Activated CD4-positive, alpha-beta T cell treated with anti-CD3 and anti-CD28 coated beads, Interleukin-2, amount 10 ng/mL, durations not matched to agents 7 days and 5 days (primary cell): ENCODE results near the gene ICOSLG. TPM values are rescaled to one million over a fixed set of nuclear protein-coding genes. Genes with fewer than 3 reads are reported as not detected.
"Not testable (repeated sequence)": the region's sequence is repeated elsewhere in the genome, so short reads cannot be mapped to it uniquely, and the experiment has no call there.

Experiments
- CTCF ChIA-PET: fragments of 350-600 bp; sonication (Branson Sonifier 250); formaldehyde crosslinking; loops from one replicate; lab custom pipeline; 2021; ENCODE audit warnings: antibody characterized with exemption; lab: Charles Lee
- POLR2A ChIA-PET: fragments of 350-600 bp; sonication (Branson Sonifier 250); formaldehyde crosslinking; loops from one replicate; lab custom pipeline; 2021; ENCODE audit warnings: antibody characterized with exemption; lab: Charles Lee
- DNase-seq: peaks from one replicate; pipeline ENCODE4 v3.0.0-alpha.2; 2020
- H3K27ac Mint-ChIP-seq: one replicate; pipeline ENCODE4 v1.8.0; 2021; ENCODE audit warnings: mild to moderate bottlenecking, moderate library complexity, mixed read lengths
- H3K27me3 Mint-ChIP-seq: one replicate; pipeline ENCODE4 v1.8.0; 2021; ENCODE audit warnings: mixed read lengths
- H3K36me3 Mint-ChIP-seq: one replicate; pipeline ENCODE4 v1.8.0; 2021; ENCODE audit warnings: low read depth, mixed read lengths
- H3K4me1 Mint-ChIP-seq: one replicate; pipeline ENCODE4 v1.8.0; 2021; ENCODE audit warnings: mixed read lengths
- H3K4me3 Mint-ChIP-seq: one replicate; pipeline ENCODE4 v1.8.0; 2021; ENCODE audit warnings: mild to moderate bottlenecking, moderate library complexity, mixed read lengths
- H3K9me3 Mint-ChIP-seq: one replicate; pipeline ENCODE4 v1.8.0; 2021; ENCODE audit warnings: mixed read lengths
- total RNA-seq, 2 experiments: library from RNA; stranded (reverse); gene quantifications; one replicate each; pipeline ENCODE4 v1.2.3, GENCODE V29; 2021

ICOSLG gene
- 1 to 10 TPM; 4.9 to 5.5 TPM for total RNA-seq

- H3K36me3 Mint-ChIP-seq, CTCF ChIA-PET, H3K4me1 Mint-ChIP-seq, H3K27me3 Mint-ChIP-seq, DNase-seq, H3K27ac Mint-ChIP-seq, H3K9me3 Mint-ChIP-seq, POLR2A ChIA-PET, H3K4me3 Mint-ChIP-seq: not testable (repeated sequence)
Observed at GRCh38 chr21:44240842-44241241, at the start of gene ICOSLG. Gene ICOSLG (minus strand): TSS chr21:44240943. CDS start chr21:44240817, 126 bp downstream.

GRCh38 chr21:44289381-44290010 is 48.8 kb upstream of the ICOSLG start:
- Mint-ChIP-seq H3K36me3 (no peaks in the 10 kb centered on the region), H3K4me1 (peaks cover 14% of the 10 kb centered on the region), H3K4me3 (no peak overlapping the region), H3K27ac (no peak overlapping the region), H3K9me3 (no peaks in the 10 kb centered on the region), H3K27me3 (no peaks in the 10 kb centered on the region)
- POLR2A ChIA-PET = no interaction called here
- CTCF ChIA-PET = no interaction called here
- no peak for DNase-seq

GRCh38 chr21:44288251-44289110 is 47.7 kb upstream of the ICOSLG start:
- ChIA-PET POLR2A (no interaction called here), CTCF (interaction anchor here (1.2 kb wide), 1 partner anchor 9 kb away, joined by 4 read pairs; no protein-coding TSS in a partner anchor)
- DNase-seq = no peak
- Mint-ChIP-seq H3K4me1 (peaks cover 9% of the 10 kb centered on the region), H3K27me3 (no peaks in the 10 kb centered on the region), H3K9me3 (no peaks in the 10 kb centered on the region), H3K27ac (no peak overlapping the region), H3K36me3 (no peaks in the 10 kb centered on the region), H3K4me3 (no peak overlapping the region)

DNA sequence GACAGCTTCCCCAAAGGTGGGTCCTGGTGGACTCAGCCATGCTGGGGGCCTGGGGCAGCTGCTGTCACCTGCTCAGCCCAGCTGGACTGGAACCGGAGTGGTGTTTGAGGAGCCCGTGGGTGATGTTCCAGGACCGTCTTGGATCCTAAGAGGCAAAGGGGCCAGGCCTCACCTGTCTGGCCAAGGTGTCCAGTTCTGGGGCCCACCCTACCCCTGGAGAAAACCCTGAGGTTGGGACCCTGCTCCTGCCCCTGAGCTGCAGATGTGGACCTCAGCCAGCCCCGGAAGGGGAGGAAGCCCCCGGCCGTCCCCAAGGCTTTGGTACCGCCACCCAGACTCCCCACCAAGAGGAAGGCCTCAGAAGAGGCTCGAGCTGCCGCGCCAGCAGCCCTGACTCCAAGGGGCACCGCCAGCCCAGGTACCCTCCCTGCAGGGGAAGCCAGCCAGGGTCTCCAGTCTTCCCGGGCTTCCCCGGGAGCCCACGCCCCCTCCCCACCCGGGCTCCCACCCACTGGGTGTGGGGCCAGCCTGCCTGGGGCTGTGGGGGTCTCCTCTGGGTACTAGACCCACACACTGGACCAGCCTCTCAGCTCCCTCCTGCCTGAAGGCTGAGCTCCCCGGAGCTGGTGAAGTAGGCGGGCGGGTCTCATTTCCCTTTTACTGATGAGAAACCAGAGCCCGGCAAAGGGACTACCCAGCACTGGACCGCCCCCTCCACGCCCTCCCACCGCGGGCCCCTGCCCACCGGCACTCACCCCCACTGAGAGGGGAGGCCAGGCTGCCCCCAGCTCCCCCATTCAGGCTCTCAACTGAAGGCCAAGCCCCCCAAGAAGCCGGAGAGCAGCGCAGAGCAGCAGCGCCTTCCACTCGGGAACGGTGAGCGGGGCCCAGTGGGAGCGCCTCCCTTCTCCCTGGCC is 46.2 kb upstream of the ICOSLG start:
- H3K27me3 Mint-ChIP-seq = no peaks in the 10 kb centered on the region
- H3K4me1 Mint-ChIP-seq = peaks cover 3% of the 10 kb centered on the region
- POLR2A ChIA-PET = no interaction called here
- no peaks in the 10 kb centered on the region for H3K9me3 Mint-ChIP-seq
- CTCF ChIA-PET = interaction anchor here (1.2 kb wide), 1 partner anchor 11 kb away, joined by 4 read pairs; no protein-coding TSS in a partner anchor
- DNase-seq = no peak
- no peak overlapping the region for H3K4me3 Mint-ChIP-seq
- no peaks in the 10 kb centered on the region for H3K36me3 Mint-ChIP-seq
- no peak overlapping the region for H3K27ac Mint-ChIP-seq

DNA sequence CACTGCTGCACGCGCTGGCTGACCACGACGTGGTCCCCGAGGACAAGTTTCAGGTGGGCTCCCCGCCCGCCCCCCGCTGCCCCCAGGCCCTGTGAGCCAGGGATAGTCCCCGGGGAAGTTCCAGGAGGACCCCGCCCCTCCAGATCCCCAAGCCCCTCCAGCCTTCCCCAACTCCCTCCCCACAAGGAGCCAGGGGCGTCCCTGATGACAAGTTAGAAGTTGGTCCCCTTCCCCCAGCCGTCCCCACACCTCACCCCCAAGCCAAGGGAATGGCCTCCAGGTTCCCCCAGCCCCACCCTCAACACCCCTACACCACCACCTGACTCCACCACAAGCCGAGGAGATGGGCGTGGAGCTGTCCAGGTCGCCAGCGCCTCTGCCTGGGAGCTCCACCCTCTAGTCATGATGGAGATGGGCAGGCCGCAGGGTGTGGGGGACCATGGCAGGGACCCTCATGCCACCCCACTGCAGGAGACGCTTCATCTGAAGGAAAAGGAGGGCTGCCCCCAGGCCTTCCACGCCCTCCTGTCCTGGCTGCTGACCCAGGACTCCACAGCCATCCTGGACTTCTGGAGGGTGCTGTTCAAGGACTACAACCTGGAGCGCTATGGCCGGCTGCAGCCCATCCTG is 45.5 kb upstream of the ICOSLG start:
- Mint-ChIP-seq H3K36me3 (no peaks in the 10 kb centered on the region), H3K27ac (no peak overlapping the region)

GRCh38 chr21:44285138-44285992 is 44.6 kb upstream of the ICOSLG start, which contains the start of gene AIRE:
Gene AIRE (plus strand): TSS chr21:44285876. CDS start chr21:44286007, 131 bp downstream.
- ChIA-PET CTCF (interaction anchor here (1.3 kb wide), 1 partner anchor 12 kb away, joined by 6 read pairs; no protein-coding TSS in a partner anchor), POLR2A (no interaction called here)
- Mint-ChIP-seq H3K27me3 (no peaks in the 10 kb centered on the region), H3K27ac (no peak within 1 kb of the TSS), H3K4me1 (peaks cover 3% of the 10 kb centered on the region), H3K36me3 (no peaks in the 10 kb centered on the region), H3K9me3 (no peaks in the 10 kb centered on the region), H3K4me3 (no peak within 1 kb of the TSS)
- no peak for DNase-seq

More for the DNA sequence above, 45.5 kb upstream of the ICOSLG start:
- no peak for DNase-seq
- ChIA-PET CTCF (no interaction called here), POLR2A (no interaction called here)
- Mint-ChIP-seq H3K4me1 (peaks cover 3% of the 10 kb centered on the region), H3K9me3 (no peaks in the 10 kb centered on the region), H3K27me3 (no peaks in the 10 kb centered on the region), H3K4me3 (no peak overlapping the region)

GRCh38 chr21:44283948-44284347 is 43.2 kb upstream of the ICOSLG start:
- Mint-ChIP-seq H3K27me3 (no peaks in the 10 kb centered on the region), H3K4me1 (peaks cover 3% of the 10 kb centered on the region), H3K27ac (no peak overlapping the region), H3K36me3 (no peaks in the 10 kb centered on the region), H3K9me3 (no peaks in the 10 kb centered on the region), H3K4me3 (no peak overlapping the region)
- ChIA-PET CTCF (interaction anchor here (1.3 kb wide), 1 partner anchor 14 kb away, joined by 6 read pairs; no protein-coding TSS in a partner anchor), POLR2A (no interaction called here)
- DNase-seq = no peak

GRCh38 chr21:44283211-44283785 is 42.6 kb upstream of the ICOSLG start:
- H3K36me3 Mint-ChIP-seq, DNase-seq, H3K27ac Mint-ChIP-seq, H3K27me3 Mint-ChIP-seq, POLR2A ChIA-PET, H3K4me3 Mint-ChIP-seq, CTCF ChIA-PET, H3K4me1 Mint-ChIP-seq, H3K9me3 Mint-ChIP-seq: not testable (repeated sequence)

DNA sequence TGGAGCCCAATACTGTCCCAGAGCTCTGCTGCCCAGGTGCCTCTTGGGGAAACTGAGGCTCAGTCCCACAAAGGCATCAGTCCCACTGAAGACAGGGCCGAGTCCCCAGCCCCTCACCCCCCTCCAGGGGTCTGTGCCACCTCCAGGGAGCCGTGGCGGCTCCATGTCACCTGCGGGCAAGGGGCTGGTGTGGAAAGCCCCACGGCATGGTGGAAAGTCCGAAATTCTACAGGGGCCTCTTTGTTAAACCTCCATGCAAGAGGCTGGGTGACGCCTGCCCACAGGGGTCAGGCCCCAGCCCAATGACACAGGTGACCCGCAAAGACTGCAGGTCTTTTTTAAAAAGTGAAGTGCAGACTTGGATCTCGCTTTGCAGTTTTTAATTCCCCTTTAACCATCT is 41.6 kb upstream of the ICOSLG start:
- DNase-seq = no peak
- no peaks in the 10 kb centered on the region for H3K9me3 Mint-ChIP-seq
- POLR2A ChIA-PET = no interaction called here
- CTCF ChIA-PET = no interaction called here
- no peaks in the 10 kb centered on the region for H3K4me1 Mint-ChIP-seq
- no peak overlapping the region for H3K27ac Mint-ChIP-seq
- no peaks in the 10 kb centered on the region for H3K36me3 Mint-ChIP-seq
- H3K27me3 Mint-ChIP-seq = peaks cover 2% of the 10 kb centered on the region
- no peak overlapping the region for H3K4me3 Mint-ChIP-seq

DNA sequence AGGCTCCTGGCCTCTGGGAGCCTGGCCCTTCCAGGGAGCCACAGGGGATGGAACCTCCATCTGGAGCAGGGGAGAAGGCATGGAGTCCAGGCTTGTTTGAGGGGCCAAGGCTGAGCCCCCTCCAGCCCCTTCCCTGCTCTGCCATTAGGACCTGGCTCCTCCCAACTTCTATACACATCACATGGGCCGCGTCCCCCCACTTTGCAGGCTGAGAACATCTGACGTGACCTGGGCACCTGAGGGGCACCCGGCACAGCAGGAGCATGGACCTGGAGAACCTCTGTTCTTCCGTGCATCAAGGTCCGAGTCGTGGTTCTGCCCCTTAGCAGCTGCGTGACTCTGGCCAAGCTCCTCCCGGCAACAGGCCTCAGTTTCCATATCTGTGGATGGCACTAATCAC is 41.1 kb upstream of the ICOSLG start:
- POLR2A ChIA-PET = no interaction called here
- Mint-ChIP-seq H3K4me1 (no peaks in the 10 kb centered on the region), H3K36me3 (no peaks in the 10 kb centered on the region), H3K9me3 (no peaks in the 10 kb centered on the region), H3K27me3 (peaks cover 5% of the 10 kb centered on the region), H3K27ac (no peak overlapping the region), H3K4me3 (no peak overlapping the region)
- no peak for DNase-seq
- CTCF ChIA-PET = no interaction called here
